C4-2B (cell line): ENCODE results near the gene TMEM18.

Source experiments
- CTCF ChIP-seq: fragments of 450-650 bp; conservative IDR thresholded peaks from 2 replicates; pipeline ENCODE4 v1.5.1; 2017; ENCODE audit warnings: mild to moderate bottlenecking
- ZFX ChIP-seq: fragments of 450-650 bp; IDR thresholded peaks from 2 replicates; pipeline ENCODE4 v1.6.1; 2017

DNA sequence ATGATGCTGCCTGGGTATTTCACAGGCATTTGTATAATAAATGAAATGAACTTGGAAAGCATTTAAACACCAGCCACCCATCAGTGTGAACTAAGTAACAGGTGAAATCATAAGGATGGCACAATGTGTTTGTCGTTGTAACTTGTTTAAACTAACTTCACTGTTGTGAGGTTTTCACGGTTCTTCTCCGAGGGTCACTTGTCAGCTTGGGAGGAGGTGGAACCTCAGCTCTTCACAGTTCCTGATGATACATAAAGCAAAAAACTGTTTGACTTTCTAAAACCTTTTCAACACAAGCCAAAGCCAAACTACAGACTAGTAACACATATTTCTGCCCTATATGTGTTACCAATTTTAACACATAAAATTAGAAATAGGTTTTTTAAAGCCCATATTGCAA, 13.1 kb downstream of the TMEM18 start:
- TF ChIP-seq CTCF (no peak), ZFX (no peak)
